GM21528 (cell line): ENCODE data around the gene KIAA0513.
"Not testable (repeated sequence)": the region's sequence is repeated elsewhere in the genome, so short reads cannot be mapped to it uniquely, and the experiment has no call there.

Source experiments
- ATAC-seq: cut with Tn5 transposase; IDR thresholded peaks from one replicate; pipeline ENCODE4 v1.9.1; 2021; ENCODE audit warnings: mild to moderate bottlenecking, moderate library complexity; ENCODE audit not compliant: unreplicated experiment, low FRiP score

KIAA0513 gene

GRCh38 chr16:85105475-85105874 lies 77.9 kb downstream of the KIAA0513 start:
- ATAC-seq, result no peak

- ATAC-seq, result no peak
Measured at GRCh38 chr16:85107083-85107482, 79.5 kb downstream of the KIAA0513 start.

- ATAC-seq, result no peak
Measured at GRCh38 chr16:85107532-85107931, 79.9 kb downstream of the KIAA0513 start.

- no peak for ATAC-seq
Measured at GRCh38 chr16:85110105-85110504, 82.5 kb downstream of the KIAA0513 start.

GRCh38 chr16:85111184-85111583 lies 83.6 kb downstream of the KIAA0513 start:
- no peak for ATAC-seq

GRCh38 chr16:85112364-85112763 lies 84.8 kb downstream of the KIAA0513 start, which contains the start of gene CIBAR2:
TSS of gene CIBAR2 (minus strand) at chr16:85112472. CDS start at chr16:85112352, 120 bp downstream.
- ATAC-seq, result no peak

GRCh38 chr16:85113168-85113733 lies 85.7 kb downstream of the KIAA0513 start:
- no peak for ATAC-seq

GRCh38 chr16:85113913-85114312 lies 86.3 kb downstream of the KIAA0513 start:
- no peak for ATAC-seq

GRCh38 chr16:85114909-85115567 lies 87.4 kb downstream of the KIAA0513 start:
- no peak for ATAC-seq

GRCh38 chr16:85117418-85117817 lies 89.8 kb downstream of the KIAA0513 start:
- ATAC-seq, result no peak

GRCh38 chr16:85120006-85120340 lies 92.4 kb downstream of the KIAA0513 start:
- ATAC-seq, result no peak

- not testable (repeated sequence) for ATAC-seq
Measured at GRCh38 chr16:85123441-85123840, 95.8 kb downstream of the KIAA0513 start.

GRCh38 chr16:85123891-85124635 lies 96.5 kb downstream of the KIAA0513 start:
- ATAC-seq, result no peak

GRCh38 chr16:85124636-85125346 lies 97.2 kb downstream of the KIAA0513 start:
- ATAC-seq, result no peak

GRCh38 chr16:85125570-85126393 lies 98.2 kb downstream of the KIAA0513 start:
- ATAC-seq, result no peak

- ATAC-seq, result no peak
Measured at GRCh38 chr16:85126394-85126704, 98.8 kb downstream of the KIAA0513 start.

GRCh38 chr16:85126705-85127378 lies 99.2 kb downstream of the KIAA0513 start:
- ATAC-seq, result no peak

- no peak for ATAC-seq
Measured at GRCh38 chr16:85127379-85127723, 99.8 kb downstream of the KIAA0513 start.

- ATAC-seq, result no peak
Measured at GRCh38 chr16:85128079-85128837, 100.7 kb downstream of the KIAA0513 start.
